Heart right ventricle (tissue), 16 donors: ENCODE measurements around the gene BORCS5. TPM values are rescaled to one million over a fixed set of nuclear protein-coding genes. Genes with fewer than 3 reads are reported as not detected.
A peak's percentile ranks its signal among the peaks of the same experiment; 100 is the strongest.

Source experiments
- ATAC-seq, 8 donors: fragments of 200-7000 bp; cut with Tn5 transposase; one replicate each; pipeline ENCODE4 v1.9.1; 2020; ENCODE audit warnings: mild to moderate bottlenecking in 8 of 8, moderate library complexity in 8 of 8, moderate number of reproducible peaks in 1 of 8
- DNase-seq, 2 donors: peaks; one replicate each; pipeline ENCODE4 v3.0.0-alpha.2; 2020
- H3K27ac ChIP-seq, 10 donors: fragments of 200-600 bp; sonication (generic) in 2 of 10; one replicate each; pipeline versions ENCODE4 v1.5.0 to v1.8.0; 2020 to 2022; ENCODE audit warnings: mild to moderate bottlenecking in 3 of 10
- H3K27me3 ChIP-seq, 7 donors: fragments of 200-600 bp; one replicate each; pipeline ENCODE4 v1.8.0; 2021 to 2022; ENCODE audit warnings: mild to moderate bottlenecking in 2 of 7
- H3K36me3 ChIP-seq, 9 donors: fragments of 200-600 bp; sonication (generic) in 1 of 9; one replicate each; pipeline versions ENCODE4 v1.5.0 to v1.8.0; 2020 to 2022; ENCODE audit warnings: mild to moderate bottlenecking in 2 of 9
- H3K4me1 ChIP-seq, 9 donors: fragments of 200-600 bp; sonication (generic) in 1 of 9; one replicate each; pipeline versions ENCODE4 v1.5.0 to v1.8.0; 2020 to 2022; ENCODE audit warnings: mild to moderate bottlenecking in 4 of 9
- H3K4me3 ChIP-seq, 10 donors: fragments of 200-600 bp; sonication (generic) in 2 of 10; one replicate each; pipeline versions ENCODE4 v1.5.0 to v1.8.0; 2020 to 2022; ENCODE audit warnings: mild to moderate bottlenecking in 7 of 10, moderate library complexity in 2 of 10
- H3K9me3 ChIP-seq, 11 donors: fragments of 200-600 bp in 10 of 11; sonication (generic) in 2 of 11; one replicate each; pipeline versions ENCODE4 v1.5.0 to v1.8.0; 2013 to 2022; ENCODE audit warnings: mild to moderate bottlenecking in 2 of 11, control low read depth in 1 of 11, moderate library complexity in 1 of 11
- WGBS, 2 donors: extraction: QIAGEN DNeasy Blood & Tissue Kit; methylation state at CpG; one replicate each; pipeline ENCODE4 v1.1.7; 2013; ENCODE audit warnings: inconsistent platforms in 1 of 2; 5-methylcytosine and 5-hydroxymethylcytosine counted together
- intact Hi-C, 10 donors: fragments of 100-400 bp; cut with DNase I; formaldehyde crosslinking; loops; one replicate each; pipeline versions ENCODE4 v1.11.1 to v1.14.2; 2022
- polyA plus RNA-seq, 2 donors: library from polyadenylated mRNA; stranded (reverse); fragments of 200-250 nt; gene quantifications; one replicate each; pipeline ENCODE4 v1.2.3, GENCODE V29; 2013
- total RNA-seq, 10 donors: library from RNA; stranded (reverse); fragmentation: NEBNext Ultra II Directional in 3 of 10; extraction: Animal tissue kit (Norgen Biotek cat#: 25700) in 3 of 10; gene quantifications; one replicate each; pipeline versions ENCODE4 v1.2.1 to v1.2.4, GENCODE V29; 2021 to 2023
- TF ChIP-seq, protein P1 (sequence below), 9 donors: fragments of 200-600 bp; sonication (generic) in 2 of 9; IDR thresholded peaks; one replicate each; pipeline versions ENCODE4 v1.5.0 to v1.8.0; 2021 to 2022; ENCODE audit warnings: antibody characterized with exemption in 9 of 9, mild to moderate bottlenecking in 5 of 9, moderate library complexity in 1 of 9
- donor health status: Arrhythmogenic right ventricular cardiomyopathy.
- donor health status: ischemic (EF 13 %, LVEDD 7.1; RV severe dilation, severe dysfunction).
- donor health status: healthy with polysubstance abuse.
- donor health status: DM: no; HTN: yes; CAD: no.
- donor health status: DM: no; HTN: no; CAD: no.
- donor health status: ischemic (EF 25% LVEDD 6.9; RV normal size, moderate dysfunction).
- donor health status: ischemic (EF 25% LVEDD 5.7; RV mildly dilated, moderate dysfunction).
- donor health status: healthy.
- donor health status: DM: yes; HTN: yes; CAD: no.
- donor health status: Ischemic cardiomyopathy.
- donor health status: ischemic (EF 35%, LVEDD 5.7; RV mildly dilated, moderate dysfunction).
- donor health status: nonischemic (EF 11% LVEDD 7.7; RV severe dilation, severe dysfunction).
- donor health status: DM: yes; HTN: yes; CAD: no.
- donor health status: PGD.
- donor health status: ischemic (EF 29% LVEDD 5.4; RV normal size, mild dysfunction).
- donor health status: nonischemic (EF 23%, LVEDD 6.1; RV moderate dilation, normal function).

Gene BORCS5
- total and polyA plus RNA-seq, 12 donors, result 2.5 to 15.4 (median 11.5) TPM

DNA sequence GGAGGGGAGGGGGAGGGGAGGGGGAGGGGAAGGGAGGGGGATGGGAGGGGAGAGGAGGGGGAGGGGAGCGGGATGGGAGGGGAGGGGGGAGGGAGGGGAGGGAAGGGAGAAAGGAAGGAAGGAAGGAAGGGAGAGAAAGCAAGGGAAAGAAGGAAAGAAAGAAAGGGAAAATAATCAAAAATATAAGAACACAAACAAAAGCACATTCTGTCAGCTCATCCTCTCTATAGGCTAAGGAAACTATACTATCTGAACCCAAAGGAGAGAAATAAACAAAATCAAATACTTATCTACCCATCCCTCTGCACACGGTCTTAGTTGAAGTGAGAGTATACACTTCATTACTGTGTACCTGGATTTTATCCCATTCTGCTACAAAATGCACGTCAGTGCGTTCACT, 33.8 kb upstream of the BORCS5 start:
- H3K4me3 ChIP-seq, result no peak overlapping the region
- H3K9me3 ChIP-seq, result no peaks in the 10 kb centered on the region
- intact Hi-C loops, result loop anchor here in 1 of 10 donors (5.0 kb wide), 1 partner anchor 56 kb away; the partner anchor contains the start of gene LRP6
- no peak overlapping the region for H3K27ac ChIP-seq
- no peak for ATAC-seq
- TF ChIP-seq, protein P1, sequence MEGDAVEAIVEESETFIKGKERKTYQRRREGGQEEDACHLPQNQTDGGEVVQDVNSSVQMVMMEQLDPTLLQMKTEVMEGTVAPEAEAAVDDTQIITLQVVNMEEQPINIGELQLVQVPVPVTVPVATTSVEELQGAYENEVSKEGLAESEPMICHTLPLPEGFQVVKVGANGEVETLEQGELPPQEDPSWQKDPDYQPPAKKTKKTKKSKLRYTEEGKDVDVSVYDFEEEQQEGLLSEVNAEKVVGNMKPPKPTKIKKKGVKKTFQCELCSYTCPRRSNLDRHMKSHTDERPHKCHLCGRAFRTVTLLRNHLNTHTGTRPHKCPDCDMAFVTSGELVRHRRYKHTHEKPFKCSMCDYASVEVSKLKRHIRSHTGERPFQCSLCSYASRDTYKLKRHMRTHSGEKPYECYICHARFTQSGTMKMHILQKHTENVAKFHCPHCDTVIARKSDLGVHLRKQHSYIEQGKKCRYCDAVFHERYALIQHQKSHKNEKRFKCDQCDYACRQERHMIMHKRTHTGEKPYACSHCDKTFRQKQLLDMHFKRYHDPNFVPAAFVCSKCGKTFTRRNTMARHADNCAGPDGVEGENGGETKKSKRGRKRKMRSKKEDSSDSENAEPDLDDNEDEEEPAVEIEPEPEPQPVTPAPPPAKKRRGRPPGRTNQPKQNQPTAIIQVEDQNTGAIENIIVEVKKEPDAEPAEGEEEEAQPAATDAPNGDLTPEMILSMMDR (IDR thresholded peaks at IDR 0.05), result no peak
- no peaks in the 10 kb centered on the region for H3K36me3 ChIP-seq
- WGBS, 2 donors, result 78 to 90% methylated on average over 3 to 4 of the region's 4 CpGs
- peaks cover 0 to 26% (median 11%) of the 10 kb centered on the region in 9 donors for H3K4me1 ChIP-seq
- no peaks in the 10 kb centered on the region for H3K27me3 ChIP-seq
- DNase-seq, result no peak

DNA sequence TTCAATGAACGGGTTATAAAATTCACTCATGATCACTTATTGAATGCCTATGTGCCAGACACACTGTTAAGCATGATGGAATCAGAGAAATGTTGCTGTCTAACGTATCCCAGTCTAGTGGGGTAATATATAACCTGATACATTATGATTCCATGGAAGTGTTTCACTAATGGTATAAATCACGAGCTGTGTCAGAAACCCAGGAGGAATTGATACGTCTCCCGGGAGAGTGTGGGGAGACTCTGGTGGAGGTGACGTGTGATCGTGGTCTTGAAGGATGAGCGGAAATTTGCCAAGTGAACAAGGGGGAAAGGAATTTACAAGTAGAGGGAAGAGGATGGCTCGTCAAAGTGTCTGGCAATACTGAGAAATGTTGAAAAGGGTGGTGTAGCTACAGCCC, 33.3 kb upstream of the BORCS5 start:
- WGBS, 2 donors, result 90 to 93% methylated on average over 9 of the region's 9 CpGs
- no peak for DNase-seq
- H3K9me3 ChIP-seq, result no peaks in the 10 kb centered on the region

DNA sequence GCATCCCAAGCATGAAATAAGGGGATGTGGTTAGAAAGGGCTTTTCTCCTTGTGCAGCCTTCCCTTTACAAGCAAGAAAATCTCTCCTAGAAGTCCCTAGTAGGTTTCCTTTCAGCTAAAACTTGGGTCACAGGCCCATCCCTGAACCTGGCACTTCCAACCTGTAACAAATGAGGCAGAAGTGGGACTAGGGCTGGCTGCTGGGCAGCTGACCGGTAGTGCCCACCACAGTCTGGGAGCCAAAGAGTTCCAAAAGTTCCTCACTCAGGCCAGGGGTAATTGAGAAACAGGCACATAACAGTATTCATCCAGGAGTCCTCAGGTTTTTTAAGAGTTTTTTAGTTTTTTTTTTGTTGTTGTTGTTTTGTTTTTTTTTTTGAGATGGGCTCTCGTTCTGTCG, 30.6 kb upstream of the BORCS5 start:
- Histone ChIP-seq H3K36me3 (peaks cover 0 to 13% (median 0%) of the 10 kb centered on the region in 9 donors), H3K9me3 (no peaks in the 10 kb centered on the region), H3K27me3 (no peaks in the 10 kb centered on the region), H3K27ac (no peak overlapping the region), H3K4me1 (peaks cover 0 to 14% (median 5%) of the 10 kb centered on the region in 9 donors), H3K4me3 (no peak overlapping the region)
- intact Hi-C loops, result loop anchor here in 5 of 10 donors (2.0 to 5.0 kb wide), 4 partner anchors 59 to 744 kb away; partner anchors contain the start of gene LRP6 (in 1 of the 5)
- 96 to 97% methylated on average over 3 of the region's 3 CpGs for WGBS, 2 donors
- ATAC-seq (no peak), DNase-seq (no peak)
- TF ChIP-seq, protein P1 (IDR thresholded peaks at IDR 0.05), result no peak

More for the DNA sequence above, 33.3 kb upstream of the BORCS5 start:
- intact Hi-C loops, result loop anchor here in 1 of 10 donors (5.0 kb wide), 1 partner anchor 56 kb away; the partner anchor contains the start of gene LRP6
- no peaks in the 10 kb centered on the region for H3K36me3 ChIP-seq
- ATAC-seq, result no peak
- H3K27ac ChIP-seq, result no peak overlapping the region
- H3K27me3 ChIP-seq, result no peaks in the 10 kb centered on the region
- TF ChIP-seq, protein P1 (IDR thresholded peaks at IDR 0.05), result no peak
- no peak overlapping the region for H3K4me3 ChIP-seq
- H3K4me1 ChIP-seq, result peaks cover 0 to 27% (median 11%) of the 10 kb centered on the region in 9 donors

DNA sequence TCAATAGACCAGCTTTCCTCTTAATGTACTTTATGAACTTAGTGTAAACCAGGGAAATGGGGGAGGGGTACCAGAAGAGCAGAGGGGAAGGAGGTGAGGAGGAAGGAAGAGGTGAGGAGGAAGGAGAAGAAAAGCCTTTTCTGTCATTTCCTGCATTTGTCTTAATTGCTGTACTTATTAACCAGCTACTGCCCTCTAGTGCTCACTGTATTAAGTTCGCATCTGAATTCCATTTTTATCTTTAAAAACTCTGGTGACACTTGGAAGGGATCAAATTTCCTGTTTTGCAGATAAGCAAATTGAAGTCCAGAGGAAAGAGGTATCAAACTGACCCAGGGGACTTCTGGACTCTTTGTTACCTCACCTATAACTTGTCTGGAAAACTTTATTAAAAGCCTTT, 29.1 kb upstream of the BORCS5 start:
- Histone ChIP-seq H3K36me3 (peaks cover 0 to 13% (median 0%) of the 10 kb centered on the region in 9 donors), H3K4me1 (peaks cover 0 to 16% (median 5%) of the 10 kb centered on the region in 9 donors), H3K27me3 (no peaks in the 10 kb centered on the region), H3K4me3 (no peak overlapping the region), H3K27ac (peak overlapping the region in 4 of 10 donors; percentile 40 to 49 (median 48)), H3K9me3 (no peaks in the 10 kb centered on the region)
- ATAC-seq, result peak in 6 of 8 donors; percentile 46 to 64 (median 53)
- WGBS, 2 donors, result 4 to 5% methylated on average over 1 of the region's 1 CpG
- TF ChIP-seq, protein P1 (IDR thresholded peaks at IDR 0.05), result peak; percentile 50 to 81 (median 73)
- DNase-seq, result peak in 1 of 2 donors; percentile 34
- intact Hi-C loops, result loop anchor here in 6 of 10 donors (2.0 to 5.0 kb wide), 5 partner anchors 61 to 746 kb away; partner anchors contain the start of gene LRP6 (in 1 of the 6)
